Astrocyte (in vitro differentiated cells and primary cell): ENCODE results near the gene COL6A1.

Experiments
- EZH2 ChIP-seq: IDR thresholded peaks from 2 replicates; pipeline ENCODE4 v1.6.1; 2012; ENCODE audit warnings: mild to moderate bottlenecking, low read length, inconsistent platforms; ENCODE audit not compliant: insufficient read depth
- TF ChIP-seq, protein P1 (sequence below): IDR thresholded peaks from 2 replicates; pipeline ENCODE4 v1.5.1; 2011; ENCODE audit warnings: low read depth, mild to moderate bottlenecking, inconsistent platforms, low read length, moderate library complexity; ENCODE audit not compliant: insufficient read depth

DNA sequence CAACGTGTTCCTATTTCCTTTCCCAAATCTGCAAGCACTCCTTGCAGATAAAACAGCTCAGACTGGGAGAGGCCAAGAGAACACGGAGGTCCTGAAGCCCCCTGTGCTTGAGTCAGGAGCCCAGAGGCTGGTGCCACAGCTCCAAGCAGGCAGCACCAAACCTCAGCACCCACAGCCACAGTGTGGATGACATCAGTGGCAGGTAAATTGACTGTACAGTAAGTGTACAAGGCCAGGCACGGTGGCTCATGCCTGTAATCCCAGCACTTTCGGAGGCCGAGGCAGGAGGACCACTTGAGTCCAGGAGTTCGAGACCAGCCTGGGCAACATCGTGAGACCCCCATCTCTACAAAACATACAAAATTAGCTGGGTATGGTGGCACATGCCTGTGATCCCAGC lies 1.9 kb upstream of the COL6A1 start:
- TF ChIP-seq, protein P1, sequence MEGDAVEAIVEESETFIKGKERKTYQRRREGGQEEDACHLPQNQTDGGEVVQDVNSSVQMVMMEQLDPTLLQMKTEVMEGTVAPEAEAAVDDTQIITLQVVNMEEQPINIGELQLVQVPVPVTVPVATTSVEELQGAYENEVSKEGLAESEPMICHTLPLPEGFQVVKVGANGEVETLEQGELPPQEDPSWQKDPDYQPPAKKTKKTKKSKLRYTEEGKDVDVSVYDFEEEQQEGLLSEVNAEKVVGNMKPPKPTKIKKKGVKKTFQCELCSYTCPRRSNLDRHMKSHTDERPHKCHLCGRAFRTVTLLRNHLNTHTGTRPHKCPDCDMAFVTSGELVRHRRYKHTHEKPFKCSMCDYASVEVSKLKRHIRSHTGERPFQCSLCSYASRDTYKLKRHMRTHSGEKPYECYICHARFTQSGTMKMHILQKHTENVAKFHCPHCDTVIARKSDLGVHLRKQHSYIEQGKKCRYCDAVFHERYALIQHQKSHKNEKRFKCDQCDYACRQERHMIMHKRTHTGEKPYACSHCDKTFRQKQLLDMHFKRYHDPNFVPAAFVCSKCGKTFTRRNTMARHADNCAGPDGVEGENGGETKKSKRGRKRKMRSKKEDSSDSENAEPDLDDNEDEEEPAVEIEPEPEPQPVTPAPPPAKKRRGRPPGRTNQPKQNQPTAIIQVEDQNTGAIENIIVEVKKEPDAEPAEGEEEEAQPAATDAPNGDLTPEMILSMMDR: no peak
- no peak for TF ChIP-seq EZH2
